Fibroblast of the aortic adventitia (primary cell): ENCODE data around the gene OVCH2. TPM values are rescaled to one million over a fixed set of nuclear protein-coding genes. Genes with fewer than 3 reads are reported as not detected.

ENCODE experiments used
- DNase-seq: peaks from one replicate; pipeline ENCODE4 v3.0.0-alpha.2; 2010; ENCODE audit warnings: low read depth
- H3K4me3 ChIP-seq: 2 replicates; pipeline ENCODE4 v1.5.1; 2011; ENCODE audit warnings: low read depth, mild to moderate bottlenecking, control low read depth, low read length, moderate library complexity
- total RNA-seq: library from RNA; depleted of rRNA; stranded (reverse); fragments of >200 nt; gene quantifications from 2 replicates; pipeline ENCODE4 v1.2.3, GENCODE V29; 2012; ENCODE audit warnings: low replicate concordance
- TF ChIP-seq, protein P1 (sequence below): IDR thresholded peaks from 2 replicates; pipeline ENCODE4 v1.5.1; 2011; ENCODE audit warnings: mild to moderate bottlenecking, low read length, control low read depth, inconsistent platforms; ENCODE audit not compliant: insufficient read depth

Gene OVCH2
- total RNA-seq, 1 donor, result not detected

DNA sequence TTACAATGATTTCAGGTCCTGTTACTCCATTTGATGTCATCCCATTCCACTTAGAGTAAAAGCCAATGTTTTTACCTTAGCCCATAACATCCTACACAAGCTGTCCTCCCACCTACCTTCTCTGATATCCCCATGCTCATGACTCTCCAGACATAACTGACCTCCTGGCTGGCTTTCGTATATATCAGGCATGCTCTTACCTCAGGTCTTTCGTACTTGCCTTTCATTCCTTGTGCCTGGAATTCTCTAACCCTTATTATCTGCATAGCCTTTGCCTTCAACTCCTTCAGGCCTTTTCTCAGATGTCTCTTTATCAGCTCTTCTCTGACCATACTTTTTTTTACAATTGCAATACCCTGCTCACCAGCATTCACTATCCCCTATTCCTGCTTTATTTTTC, 22.7 kb downstream of the OVCH2 start:
- no peak for DNase-seq
- TF ChIP-seq, protein P1, sequence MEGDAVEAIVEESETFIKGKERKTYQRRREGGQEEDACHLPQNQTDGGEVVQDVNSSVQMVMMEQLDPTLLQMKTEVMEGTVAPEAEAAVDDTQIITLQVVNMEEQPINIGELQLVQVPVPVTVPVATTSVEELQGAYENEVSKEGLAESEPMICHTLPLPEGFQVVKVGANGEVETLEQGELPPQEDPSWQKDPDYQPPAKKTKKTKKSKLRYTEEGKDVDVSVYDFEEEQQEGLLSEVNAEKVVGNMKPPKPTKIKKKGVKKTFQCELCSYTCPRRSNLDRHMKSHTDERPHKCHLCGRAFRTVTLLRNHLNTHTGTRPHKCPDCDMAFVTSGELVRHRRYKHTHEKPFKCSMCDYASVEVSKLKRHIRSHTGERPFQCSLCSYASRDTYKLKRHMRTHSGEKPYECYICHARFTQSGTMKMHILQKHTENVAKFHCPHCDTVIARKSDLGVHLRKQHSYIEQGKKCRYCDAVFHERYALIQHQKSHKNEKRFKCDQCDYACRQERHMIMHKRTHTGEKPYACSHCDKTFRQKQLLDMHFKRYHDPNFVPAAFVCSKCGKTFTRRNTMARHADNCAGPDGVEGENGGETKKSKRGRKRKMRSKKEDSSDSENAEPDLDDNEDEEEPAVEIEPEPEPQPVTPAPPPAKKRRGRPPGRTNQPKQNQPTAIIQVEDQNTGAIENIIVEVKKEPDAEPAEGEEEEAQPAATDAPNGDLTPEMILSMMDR, result no peak
- no peak overlapping the region for H3K4me3 ChIP-seq

GRCh38 chr11:7677796-7678201, 28.5 kb downstream of the OVCH2 start:
- no peak overlapping the region for H3K4me3 ChIP-seq
- peak; percentile 56 for DNase-seq
- TF ChIP-seq, protein P1, result no peak

- H3K4me3 ChIP-seq, result no peak overlapping the region
- TF ChIP-seq, protein P1, result no peak
- peak; percentile 43 for DNase-seq
Measured at GRCh38 chr11:7677071-7677470, 29.2 kb downstream of the OVCH2 start.

- H3K4me3 ChIP-seq, result no peak overlapping the region
- TF ChIP-seq, protein P1, result no peak
- DNase-seq, result no peak
Measured at GRCh38 chr11:7675631-7676030, 30.6 kb downstream of the OVCH2 start.

- peak overlapping the region; percentile 61 for H3K4me3 ChIP-seq
- TF ChIP-seq, protein P1, result no peak
- peak; percentile 13 for DNase-seq
Measured at GRCh38 chr11:7673724-7674434, 32.4 kb downstream of the OVCH2 start.

DNA sequence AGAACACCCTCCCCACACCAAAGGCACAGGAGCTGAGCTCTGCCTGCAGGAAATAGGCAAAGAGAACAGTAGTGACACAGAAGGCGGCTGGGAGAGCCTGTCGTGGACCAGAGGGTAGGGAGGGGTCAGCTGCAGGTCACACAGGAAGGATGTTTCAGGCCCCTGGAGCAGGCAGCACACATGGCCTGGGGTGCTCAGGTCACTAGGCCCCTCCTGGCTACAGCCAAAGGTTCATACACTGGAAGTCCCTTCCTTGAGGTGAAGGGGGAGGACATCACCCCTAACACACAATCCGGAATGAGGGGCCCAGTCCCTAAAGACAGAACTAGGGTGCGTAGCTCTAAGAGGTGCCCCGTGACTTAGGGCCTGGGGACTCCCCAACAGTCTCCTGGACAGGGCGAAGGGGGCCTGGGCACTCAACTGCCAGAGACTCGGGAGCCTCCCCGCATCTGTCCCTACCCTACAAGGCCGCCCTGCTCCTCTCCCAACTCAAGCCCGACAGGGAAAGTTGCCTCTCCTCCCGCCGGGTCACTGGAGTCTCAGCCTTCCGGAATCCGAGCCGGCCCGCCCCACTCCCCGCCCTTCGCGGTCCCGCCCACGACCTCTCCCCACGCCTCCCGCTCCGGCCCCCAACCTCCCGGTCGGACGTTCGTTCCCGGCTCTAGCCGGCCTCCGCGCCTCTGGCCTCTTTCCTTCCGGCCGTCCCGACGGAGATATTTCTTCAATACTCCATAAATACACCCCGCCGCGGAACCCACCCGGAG, 33.1 kb downstream of the OVCH2 start, which contains the start of gene CYB5R2:
CYB5R2 (minus strand) TSS at position 541 of the 764 bp plus-strand sequence. CDS start 675 bp downstream, outside the sequence.
- TF ChIP-seq, protein P1, result no peak
- DNase-seq, result peak; percentile 53
- peak within 1 kb of the TSS; percentile 61 for H3K4me3 ChIP-seq
